GM12891 (cell line): Measurements from ENCODE around the gene PJA1.

ENCODE experiments used
- PAX5 ChIP-seq: IDR thresholded peaks from 2 replicates; pipeline ENCODE4 v1.6.1; 2011; ENCODE audit warnings: low read length, moderate library complexity, mild to moderate bottlenecking; ENCODE audit not compliant: insufficient read depth, severe bottlenecking
- POLR2A ChIP-seq: IDR thresholded peaks from 2 replicates; pipeline ENCODE4 v1.6.1; 2011; ENCODE audit warnings: low read depth, low read length, control low read depth
- POLR2AphosphoS5 ChIP-seq: IDR thresholded peaks from 2 replicates; pipeline ENCODE4 v1.6.1; 2011; ENCODE audit warnings: low read depth, low read length, control low read depth
- POU2F2 ChIP-seq: IDR thresholded peaks from 2 replicates; pipeline ENCODE4 v1.6.1; 2011; ENCODE audit warnings: low read depth, mild to moderate bottlenecking, control low read depth, low read length, moderate library complexity
- TAF1 ChIP-seq: IDR thresholded peaks from 2 replicates; pipeline ENCODE4 v1.6.1; 2011; ENCODE audit warnings: low read depth, low read length, control low read depth

DNA sequence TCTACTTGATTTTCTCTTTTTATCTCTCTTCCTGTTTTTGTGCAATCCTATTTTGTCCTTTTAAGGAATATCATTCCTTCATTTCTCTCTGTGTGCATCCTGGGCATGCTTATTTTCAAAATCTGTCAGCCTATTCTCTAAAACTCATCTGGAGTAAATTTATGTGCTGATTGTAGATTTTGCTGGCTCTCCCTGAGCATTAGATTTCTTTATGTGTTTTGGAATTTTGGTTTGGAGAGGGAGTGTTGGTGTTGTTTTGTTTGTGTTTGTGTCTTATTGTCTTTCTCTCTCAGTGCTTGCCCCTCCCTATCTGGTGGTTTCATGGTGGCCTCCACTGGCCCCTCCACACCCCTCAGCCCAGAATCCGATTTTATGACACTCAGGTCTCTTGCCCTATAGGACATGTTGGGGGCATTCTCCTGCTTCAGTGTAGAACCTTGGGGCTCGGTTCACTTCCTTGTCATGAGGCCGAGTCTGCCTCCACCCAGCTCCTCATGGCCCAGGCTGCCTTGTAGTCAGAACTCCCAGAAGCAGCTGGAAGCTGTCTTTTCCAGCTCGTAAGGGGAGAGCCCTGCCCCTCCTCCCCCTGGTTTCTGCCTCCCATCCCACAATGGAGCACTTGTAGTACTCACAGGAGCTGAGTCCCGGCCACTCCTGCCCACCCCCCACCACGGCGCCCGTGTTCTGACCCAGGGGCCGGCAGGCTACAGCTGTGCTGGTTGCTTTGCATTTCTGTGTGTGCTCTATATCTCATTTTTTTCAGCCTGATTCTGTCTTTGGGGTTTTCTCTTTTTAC is 24.5 kb upstream of the PJA1 start:
- TF ChIP-seq POLR2AphosphoS5 (no peak), TAF1 (no peak), POLR2A (no peak), POU2F2 (no peak), PAX5 (no peak)
